HEK293 (cell line): Measurements from ENCODE around the gene ZMYND10.

Experiments used
- GLIS2 ChIP-seq: fragments of 450-650 bp; formaldehyde crosslinking; IDR thresholded peaks from 2 replicates; pipeline ENCODE4 v1.5.1; 2016; ENCODE audit warnings: missing biosample characterization, missing genetic modification characterization
- KLF7 ChIP-seq: fragments of 450-650 bp; formaldehyde crosslinking; IDR thresholded peaks from 2 replicates; pipeline ENCODE4 v1.5.1; 2016; ENCODE audit warnings: missing biosample characterization, missing genetic modification characterization, borderline replicate concordance
- KLF9 ChIP-seq: fragments of 450-650 bp; formaldehyde crosslinking; IDR thresholded peaks from 2 replicates; pipeline ENCODE4 v1.5.1; 2016; ENCODE audit warnings: missing biosample characterization, missing genetic modification characterization, low read depth
- REPIN1 ChIP-seq: fragments of 450-650 bp; formaldehyde crosslinking; IDR thresholded peaks from 2 replicates; pipeline ENCODE4 v1.5.1; 2017; ENCODE audit warnings: missing biosample characterization, missing genetic modification characterization, low read depth
- SCRT2 ChIP-seq: fragments of 450-650 bp; formaldehyde crosslinking; IDR thresholded peaks from 2 replicates; pipeline ENCODE4 v1.5.1; 2016; ENCODE audit warnings: missing biosample characterization, missing genetic modification characterization
- SP3 ChIP-seq: fragments of 450-650 bp; formaldehyde crosslinking; IDR thresholded peaks from 2 replicates; pipeline ENCODE4 v1.5.1; 2016; ENCODE audit warnings: missing biosample characterization, missing genetic modification characterization
- ZBTB17 ChIP-seq: fragments of 450-650 bp; formaldehyde crosslinking; IDR thresholded peaks from 2 replicates; pipeline ENCODE4 v1.5.1; 2016; ENCODE audit warnings: missing biosample characterization, missing genetic modification characterization
- ZBTB20 ChIP-seq: fragments of 450-650 bp; formaldehyde crosslinking; IDR thresholded peaks from 2 replicates; pipeline ENCODE4 v1.5.1; 2016; ENCODE audit warnings: missing biosample characterization, missing genetic modification characterization
- ZBTB7A ChIP-seq: fragments of 450-650 bp; formaldehyde crosslinking; IDR thresholded peaks from 2 replicates; pipeline ENCODE4 v1.5.1; 2016; ENCODE audit warnings: low read depth, missing biosample characterization, missing genetic modification characterization
- ZFP37 ChIP-seq: fragments of 450-650 bp; formaldehyde crosslinking; IDR thresholded peaks from 2 replicates; pipeline ENCODE4 v1.5.1; 2016; ENCODE audit warnings: missing biosample characterization, missing genetic modification characterization
- ZNF302 ChIP-seq: fragments of 450-650 bp; formaldehyde crosslinking; IDR thresholded peaks from 2 replicates; pipeline ENCODE4 v1.5.1; 2016; ENCODE audit warnings: missing biosample characterization, missing genetic modification characterization, low read depth
- ZNF324 ChIP-seq: fragments of 450-650 bp; formaldehyde crosslinking; IDR thresholded peaks from 2 replicates; pipeline ENCODE4 v1.5.1; 2016; ENCODE audit warnings: missing biosample characterization, missing genetic modification characterization
- ZNF37A ChIP-seq: fragments of 450-650 bp; IDR thresholded peaks from 2 replicates; pipeline ENCODE4 v1.5.1; 2018; ENCODE audit warnings: missing biosample characterization, missing genetic modification characterization
- ZNF391 ChIP-seq: fragments of 450-650 bp; formaldehyde crosslinking; IDR thresholded peaks from 2 replicates; pipeline ENCODE4 v1.5.1; 2016; ENCODE audit warnings: low read depth, missing biosample characterization, missing genetic modification characterization, borderline replicate concordance
- ZNF423 ChIP-seq: fragments of 450-650 bp; formaldehyde crosslinking; IDR thresholded peaks from 2 replicates; pipeline ENCODE4 v1.5.1; 2016; ENCODE audit warnings: missing biosample characterization, missing genetic modification characterization
- ZNF555 ChIP-seq: fragments of 450-650 bp; formaldehyde crosslinking; conservative IDR thresholded peaks from 2 replicates; pipeline ENCODE4 v1.5.1; 2017; ENCODE audit warnings: missing biosample characterization, mild to moderate bottlenecking, missing genetic modification characterization, inconsistent platforms
- ZNF561 ChIP-seq: fragments of 450-650 bp; IDR thresholded peaks from 2 replicates; pipeline ENCODE4 v1.5.1; 2018; ENCODE audit warnings: missing biosample characterization, missing genetic modification characterization, borderline replicate concordance
- ZNF626 ChIP-seq: fragments of 450-650 bp; sonication (Bioruptor Pico); formaldehyde crosslinking; IDR thresholded peaks from 2 replicates; pipeline ENCODE4 v1.5.1; 2018; ENCODE audit warnings: missing biosample characterization, missing genetic modification characterization, inconsistent platforms
- ZSCAN30 ChIP-seq: fragments of 450-650 bp; IDR thresholded peaks from 2 replicates; pipeline ENCODE4 v1.5.1; 2018; ENCODE audit warnings: missing biosample characterization, mild to moderate bottlenecking, missing genetic modification characterization, moderate library complexity
- TF ChIP-seq, protein P1 (sequence below): fragments of 450-650 bp; formaldehyde crosslinking; IDR thresholded peaks from 2 replicates; pipeline ENCODE4 v1.5.1; 2016; ENCODE audit warnings: missing biosample characterization, missing genetic modification characterization
- TF ChIP-seq, protein P2 (sequence below): fragments of 450-650 bp; formaldehyde crosslinking; IDR thresholded peaks from 2 replicates; pipeline ENCODE4 v1.5.1; 2016; ENCODE audit warnings: missing biosample characterization, missing genetic modification characterization, low read depth
- TF ChIP-seq, protein P3 (sequence below): fragments of 450-650 bp; formaldehyde crosslinking; IDR thresholded peaks from 2 replicates; pipeline ENCODE4 v1.5.1; 2016; ENCODE audit warnings: missing biosample characterization, missing genetic modification characterization
- TF ChIP-seq, protein P4 (sequence below): fragments of 450-650 bp; formaldehyde crosslinking; IDR thresholded peaks from 2 replicates; pipeline ENCODE4 v1.5.1; 2016; ENCODE audit warnings: missing biosample characterization, missing genetic modification characterization

Gene ZMYND10

DNA sequence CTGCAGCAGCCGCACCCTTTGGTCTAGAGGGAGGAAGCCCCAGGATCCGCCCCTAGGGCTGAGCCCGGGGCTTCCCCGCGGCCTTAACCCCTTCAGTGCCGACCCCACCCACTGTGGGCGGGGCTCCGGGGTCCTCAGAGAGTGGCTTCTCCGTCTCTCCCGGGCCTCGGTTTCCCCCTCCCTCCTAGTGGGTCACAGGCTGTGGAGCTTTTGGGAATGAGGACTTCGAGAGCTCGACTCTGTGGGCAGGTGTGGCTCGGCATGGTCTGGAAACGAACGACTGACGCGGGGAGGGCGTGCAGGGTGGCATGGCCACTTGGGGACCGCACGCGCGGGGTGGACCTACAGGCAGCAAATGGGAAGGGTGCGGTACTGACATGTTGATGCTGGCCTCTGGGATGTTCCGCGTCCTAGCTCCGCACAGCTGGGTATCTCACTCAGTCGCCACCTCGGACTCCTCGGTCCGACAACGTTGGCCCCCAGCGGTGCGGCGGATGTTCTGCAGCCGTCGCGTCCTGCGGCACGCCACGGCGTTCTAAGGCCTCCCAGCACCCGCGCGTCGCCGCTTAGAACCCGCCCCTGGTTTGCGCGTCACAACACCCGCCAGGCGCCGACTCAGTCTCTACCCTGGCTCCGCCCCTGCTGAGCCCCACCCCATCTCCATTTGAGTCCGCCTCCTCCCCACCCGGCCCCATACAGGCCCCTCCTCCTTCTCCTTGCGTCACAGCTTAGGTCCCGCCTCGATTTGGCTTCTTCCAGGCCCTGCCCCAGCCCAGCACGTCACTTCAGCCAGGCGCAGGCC is 46.5 kb downstream of the ZMYND10 start, which contains the start of the genes HYAL3 and NAA80 (continued):
- TF ChIP-seq ZNF302 (tag by site-specific recombination) (no peak), ZBTB20 (peak; percentile 71), ZNF555 (tag by site-specific recombination) (no peak), GLIS2 (tag by site-specific recombination) (peak; percentile 98), ZBTB17 (tag by site-specific recombination) (no peak), ZNF626 (tag by site-specific recombination) (no peak), ZNF561 (tag by site-specific recombination) (peak; percentile 66; the same call in 1 of the 2 replicates), ZNF423 (peak; percentile 62; the same call in 1 of the 2 replicates), SCRT2 (tag by site-specific recombination) (no peak), KLF9 (tag by site-specific recombination) (peak; percentile 91), ZNF37A (tag by site-specific recombination) (no peak), ZBTB7A (tag by site-specific recombination) (no peak), ZNF324 (tag by site-specific recombination) (peak; percentile 77; the same call in 1 of the 2 replicates), SP3 (tag by site-specific recombination) (peak; percentile 79), ZNF391 (tag by site-specific recombination) (peak; percentile 80; the same call in 1 of the 2 replicates), ZSCAN30 (no peak; the same call in 1 of the 2 replicates), KLF7 (tag by site-specific recombination) (peak; percentile 87), ZFP37 (tag by site-specific recombination) (peak; percentile 67; the same call in 1 of the 2 replicates), REPIN1 (tag by site-specific recombination) (0 out of 2 replicates have a peak, but pooled peaks have one; percentile 65)
- TF ChIP-seq, protein P1, sequence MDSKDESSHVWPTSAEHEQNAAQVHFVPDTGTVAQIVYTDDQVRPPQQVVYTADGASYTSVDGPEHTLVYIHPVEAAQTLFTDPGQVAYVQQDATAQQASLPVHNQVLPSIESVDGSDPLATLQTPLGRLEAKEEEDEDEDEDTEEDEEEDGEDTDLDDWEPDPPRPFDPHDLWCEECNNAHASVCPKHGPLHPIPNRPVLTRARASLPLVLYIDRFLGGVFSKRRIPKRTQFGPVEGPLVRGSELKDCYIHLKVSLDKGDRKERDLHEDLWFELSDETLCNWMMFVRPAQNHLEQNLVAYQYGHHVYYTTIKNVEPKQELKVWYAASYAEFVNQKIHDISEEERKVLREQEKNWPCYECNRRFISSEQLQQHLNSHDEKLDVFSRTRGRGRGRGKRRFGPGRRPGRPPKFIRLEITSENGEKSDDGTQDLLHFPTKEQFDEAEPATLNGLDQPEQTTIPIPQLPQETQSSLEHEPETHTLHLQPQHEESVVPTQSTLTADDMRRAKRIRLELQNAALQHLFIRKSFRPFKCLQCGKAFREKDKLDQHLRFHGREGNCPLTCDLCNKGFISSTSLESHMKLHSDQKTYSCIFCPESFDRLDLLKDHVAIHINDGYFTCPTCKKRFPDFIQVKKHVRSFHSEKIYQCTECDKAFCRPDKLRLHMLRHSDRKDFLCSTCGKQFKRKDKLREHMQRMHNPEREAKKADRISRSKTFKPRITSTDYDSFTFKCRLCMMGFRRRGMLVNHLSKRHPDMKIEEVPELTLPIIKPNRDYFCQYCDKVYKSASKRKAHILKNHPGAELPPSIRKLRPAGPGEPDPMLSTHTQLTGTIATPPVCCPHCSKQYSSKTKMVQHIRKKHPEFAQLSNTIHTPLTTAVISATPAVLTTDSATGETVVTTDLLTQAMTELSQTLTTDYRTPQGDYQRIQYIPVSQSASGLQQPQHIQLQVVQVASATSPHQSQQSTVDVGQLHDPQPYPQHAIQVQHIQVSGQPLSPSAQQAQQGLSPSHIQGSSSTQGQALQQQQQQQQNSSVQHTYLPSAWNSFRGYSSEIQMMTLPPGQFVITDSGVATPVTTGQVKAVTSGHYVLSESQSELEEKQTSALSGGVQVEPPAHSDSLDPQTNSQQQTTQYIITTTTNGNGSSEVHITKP (tag by site-specific recombination), result peak; percentile 44
- TF ChIP-seq, protein P2, sequence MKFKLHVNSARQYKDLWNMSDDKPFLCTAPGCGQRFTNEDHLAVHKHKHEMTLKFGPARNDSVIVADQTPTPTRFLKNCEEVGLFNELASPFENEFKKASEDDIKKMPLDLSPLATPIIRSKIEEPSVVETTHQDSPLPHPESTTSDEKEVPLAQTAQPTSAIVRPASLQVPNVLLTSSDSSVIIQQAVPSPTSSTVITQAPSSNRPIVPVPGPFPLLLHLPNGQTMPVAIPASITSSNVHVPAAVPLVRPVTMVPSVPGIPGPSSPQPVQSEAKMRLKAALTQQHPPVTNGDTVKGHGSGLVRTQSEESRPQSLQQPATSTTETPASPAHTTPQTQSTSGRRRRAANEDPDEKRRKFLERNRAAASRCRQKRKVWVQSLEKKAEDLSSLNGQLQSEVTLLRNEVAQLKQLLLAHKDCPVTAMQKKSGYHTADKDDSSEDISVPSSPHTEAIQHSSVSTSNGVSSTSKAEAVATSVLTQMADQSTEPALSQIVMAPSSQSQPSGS (tag by site-specific recombination), result no peak
- TF ChIP-seq, protein P3, sequence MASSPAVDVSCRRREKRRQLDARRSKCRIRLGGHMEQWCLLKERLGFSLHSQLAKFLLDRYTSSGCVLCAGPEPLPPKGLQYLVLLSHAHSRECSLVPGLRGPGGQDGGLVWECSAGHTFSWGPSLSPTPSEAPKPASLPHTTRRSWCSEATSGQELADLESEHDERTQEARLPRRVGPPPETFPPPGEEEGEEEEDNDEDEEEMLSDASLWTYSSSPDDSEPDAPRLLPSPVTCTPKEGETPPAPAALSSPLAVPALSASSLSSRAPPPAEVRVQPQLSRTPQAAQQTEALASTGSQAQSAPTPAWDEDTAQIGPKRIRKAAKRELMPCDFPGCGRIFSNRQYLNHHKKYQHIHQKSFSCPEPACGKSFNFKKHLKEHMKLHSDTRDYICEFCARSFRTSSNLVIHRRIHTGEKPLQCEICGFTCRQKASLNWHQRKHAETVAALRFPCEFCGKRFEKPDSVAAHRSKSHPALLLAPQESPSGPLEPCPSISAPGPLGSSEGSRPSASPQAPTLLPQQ (tag by site-specific recombination), result peak; percentile 50; the same call in 1 of the 2 replicates
- TF ChIP-seq, protein P4, sequence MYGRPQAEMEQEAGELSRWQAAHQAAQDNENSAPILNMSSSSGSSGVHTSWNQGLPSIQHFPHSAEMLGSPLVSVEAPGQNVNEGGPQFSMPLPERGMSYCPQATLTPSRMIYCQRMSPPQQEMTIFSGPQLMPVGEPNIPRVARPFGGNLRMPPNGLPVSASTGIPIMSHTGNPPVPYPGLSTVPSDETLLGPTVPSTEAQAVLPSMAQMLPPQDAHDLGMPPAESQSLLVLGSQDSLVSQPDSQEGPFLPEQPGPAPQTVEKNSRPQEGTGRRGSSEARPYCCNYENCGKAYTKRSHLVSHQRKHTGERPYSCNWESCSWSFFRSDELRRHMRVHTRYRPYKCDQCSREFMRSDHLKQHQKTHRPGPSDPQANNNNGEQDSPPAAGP (tag by site-specific recombination), result peak; percentile 87; the same call in 1 of the 2 replicates
